Natural killer cell (primary cell): ENCODE measurements around the gene SPP1. TPM values are rescaled to one million over a fixed set of nuclear protein-coding genes. Genes with fewer than 3 reads are reported as not detected.

Source experiments
- ATAC-seq, 3 donors: fragments of 150-1000 bp in 2 of 3; fragments of 200-7000 bp in 1 of 3; cut with Tn5 transposase; 1 replicate in 1 of 3; 2 replicates in 2 of 3; pipeline ENCODE4 v1.10.0; 2021; ENCODE audit warnings: mild to moderate bottlenecking in 2 of 3, moderate library complexity in 2 of 3
- DNase-seq, 2 donors: peaks; one replicate each; pipeline versions ENCODE4 v3.0.0 to v3.0.0-alpha.2; 2013 to 2021; ENCODE audit warnings: mixed read lengths in 1 of 2
- H3K27ac ChIP-seq: one replicate; pipeline ENCODE4 v1.5.1; 2013; ENCODE audit warnings: mild to moderate bottlenecking, low read length
- H3K27me3 ChIP-seq: one replicate; pipeline ENCODE4 v1.6.1; 2013; ENCODE audit warnings: low read length; ENCODE audit not compliant: control insufficient read depth, insufficient read depth
- H3K36me3 ChIP-seq: one replicate; pipeline ENCODE4 v1.6.1; 2013; ENCODE audit warnings: low read length; ENCODE audit not compliant: control insufficient read depth, insufficient read depth
- H3K4me1 ChIP-seq: one replicate; pipeline ENCODE4 v1.6.1; 2013; ENCODE audit warnings: low read length; ENCODE audit not compliant: control insufficient read depth, insufficient read depth
- H3K4me3 ChIP-seq: one replicate; pipeline ENCODE4 v1.5.1; 2013; ENCODE audit warnings: low read length
- H3K9me3 ChIP-seq: one replicate; pipeline ENCODE4 v1.6.1; 2013; ENCODE audit warnings: low read length; ENCODE audit not compliant: control insufficient read depth, insufficient read depth
- H3K27ac Mint-ChIP-seq, 2 donors: one replicate each; pipeline ENCODE4 v1.8.0; 2022; ENCODE audit warnings: mild to moderate bottlenecking in 2 of 2, mixed read lengths in 2 of 2, moderate library complexity in 1 of 2
- H3K27me3 Mint-ChIP-seq, 2 donors: one replicate each; pipeline ENCODE4 v1.8.0; 2022; ENCODE audit warnings: low read depth in 2 of 2, mixed read lengths in 2 of 2
- H3K36me3 Mint-ChIP-seq: one replicate; pipeline ENCODE4 v1.8.0; 2022; ENCODE audit warnings: mixed read lengths
- H3K4me1 Mint-ChIP-seq, 2 donors: one replicate each; pipeline ENCODE4 v1.8.0; 2022; ENCODE audit warnings: mixed read lengths in 2 of 2
- H3K4me3 Mint-ChIP-seq: one replicate; pipeline ENCODE4 v1.8.0; 2022; ENCODE audit warnings: mild to moderate bottlenecking, moderate library complexity, mixed read lengths
- H3K9me3 Mint-ChIP-seq, 2 donors: one replicate each; pipeline ENCODE4 v1.8.0; 2022; ENCODE audit warnings: mixed read lengths in 2 of 2
- WGBS: methylation state at CpG from one replicate; pipeline ENCODE4 v1.1.7; 2013; ENCODE audit warnings: missing lambda C conversion rate; ENCODE audit not compliant: insufficient coverage; 5-methylcytosine and 5-hydroxymethylcytosine counted together
- intact Hi-C: fragments of 100-400 bp; cut with micrococcal nuclease; formaldehyde crosslinking; loops from one replicate; pipeline ENCODE4 v1.14.2; 2022
- total RNA-seq, 4 donors: library from RNA; stranded (reverse); fragments of 120-200 nt in 1 of 4; gene quantifications; one replicate each; pipeline versions ENCODE4 v1.2.3 to v1.2.4, GENCODE V29; 2013 to 2022
- TF ChIP-seq, protein P1 (sequence below): fragments of 200-600 bp; IDR thresholded peaks from one replicate; pipeline ENCODE4 v1.8.0; 2022; ENCODE audit warnings: antibody characterized with exemption

SPP1 gene
- total RNA-seq, 3 donors from 2014 or later (not counting 1 experiment from before 2014, with no cell fraction given), result not detected

DNA sequence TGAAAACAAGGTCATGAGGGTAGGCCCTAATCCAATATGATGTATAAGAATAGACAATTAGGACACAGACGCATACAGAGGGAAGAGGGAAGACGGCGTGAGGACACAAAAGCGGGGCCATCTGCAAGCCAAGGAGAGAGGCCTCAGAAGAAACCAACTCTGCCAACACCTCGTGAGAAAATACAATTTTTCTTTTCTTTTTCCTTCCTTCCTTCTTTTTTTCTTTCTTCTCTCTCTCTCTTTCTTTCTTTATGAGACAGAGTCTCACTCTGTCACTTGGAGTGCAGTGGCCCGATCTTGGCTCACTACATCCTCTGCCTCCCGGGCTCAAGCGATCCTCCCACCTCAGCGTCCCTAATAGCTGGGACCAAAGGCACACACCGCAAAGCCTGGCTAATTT, 30.4 kb downstream of the SPP1 start:
- DNase-seq (no peak), ATAC-seq (no peak)
- Mint-ChIP-seq H3K4me3 (peak overlapping the region; percentile 80), H3K9me3 (no peaks in the 10 kb centered on the region), H3K27ac (no peak overlapping the region), H3K4me1 (peaks cover 22 to 28% of the 10 kb centered on the region in 2 donors), H3K36me3 (no peaks in the 10 kb centered on the region), H3K27me3 (peaks cover 0 to 4% of the 10 kb centered on the region in 2 donors)
- H3K4me3 ChIP-seq, result no peak overlapping the region
- TF ChIP-seq, protein P1, sequence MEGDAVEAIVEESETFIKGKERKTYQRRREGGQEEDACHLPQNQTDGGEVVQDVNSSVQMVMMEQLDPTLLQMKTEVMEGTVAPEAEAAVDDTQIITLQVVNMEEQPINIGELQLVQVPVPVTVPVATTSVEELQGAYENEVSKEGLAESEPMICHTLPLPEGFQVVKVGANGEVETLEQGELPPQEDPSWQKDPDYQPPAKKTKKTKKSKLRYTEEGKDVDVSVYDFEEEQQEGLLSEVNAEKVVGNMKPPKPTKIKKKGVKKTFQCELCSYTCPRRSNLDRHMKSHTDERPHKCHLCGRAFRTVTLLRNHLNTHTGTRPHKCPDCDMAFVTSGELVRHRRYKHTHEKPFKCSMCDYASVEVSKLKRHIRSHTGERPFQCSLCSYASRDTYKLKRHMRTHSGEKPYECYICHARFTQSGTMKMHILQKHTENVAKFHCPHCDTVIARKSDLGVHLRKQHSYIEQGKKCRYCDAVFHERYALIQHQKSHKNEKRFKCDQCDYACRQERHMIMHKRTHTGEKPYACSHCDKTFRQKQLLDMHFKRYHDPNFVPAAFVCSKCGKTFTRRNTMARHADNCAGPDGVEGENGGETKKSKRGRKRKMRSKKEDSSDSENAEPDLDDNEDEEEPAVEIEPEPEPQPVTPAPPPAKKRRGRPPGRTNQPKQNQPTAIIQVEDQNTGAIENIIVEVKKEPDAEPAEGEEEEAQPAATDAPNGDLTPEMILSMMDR, result no peak
- peaks cover 8% of the 10 kb centered on the region for H3K4me1 ChIP-seq
- H3K36me3 ChIP-seq, result no peaks in the 10 kb centered on the region
- intact Hi-C loops, result no loop called here
- no peaks in the 10 kb centered on the region for H3K9me3 ChIP-seq
- no peaks in the 10 kb centered on the region for H3K27me3 ChIP-seq
- no peak overlapping the region for H3K27ac ChIP-seq
- WGBS, result 97% methylated on average over 9 of the region's 10 CpGs

DNA sequence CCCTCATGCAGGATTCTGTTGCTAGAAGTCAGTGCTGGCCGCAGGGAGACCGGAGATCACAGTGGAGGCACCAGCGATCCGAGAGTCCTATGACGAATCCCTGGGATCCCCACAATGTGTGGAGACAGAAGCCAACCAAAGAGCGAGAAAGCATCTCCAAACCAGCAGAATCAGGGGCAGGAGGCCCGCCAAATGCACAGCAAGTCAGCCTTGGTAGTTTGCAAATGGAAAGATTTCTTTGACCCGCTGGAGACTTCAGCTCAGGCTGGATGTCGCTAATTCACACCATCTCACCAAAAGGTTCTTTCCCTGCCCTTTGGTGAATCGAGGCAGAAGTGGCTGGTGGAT, 31.4 kb downstream of the SPP1 start:
- H3K36me3 Mint-ChIP-seq, result no peaks in the 10 kb centered on the region
- DNase-seq (no peak), ATAC-seq (peak in 1 of 3 donors; percentile 2)
- no peaks in the 10 kb centered on the region for H3K9me3 Mint-ChIP-seq
- H3K27ac ChIP-seq, result no peak overlapping the region
- 80% methylated on average over 10 of the region's 10 CpGs for WGBS
- H3K4me3 Mint-ChIP-seq, result peak overlapping the region; percentile 80
- H3K27ac Mint-ChIP-seq, result peak overlapping the region; percentile 26 to 54
- no peaks in the 10 kb centered on the region for H3K27me3 ChIP-seq
- H3K4me3 ChIP-seq, result peak overlapping the region; percentile 26
- no peaks in the 10 kb centered on the region for H3K36me3 ChIP-seq
- intact Hi-C loops, result no loop called here
- H3K27me3 Mint-ChIP-seq, result no peaks in the 10 kb centered on the region
- H3K4me1 Mint-ChIP-seq, result peaks cover 24 to 30% of the 10 kb centered on the region in 2 donors
- no peaks in the 10 kb centered on the region for H3K9me3 ChIP-seq
- TF ChIP-seq, protein P1, result no peak
- peaks cover 8% of the 10 kb centered on the region for H3K4me1 ChIP-seq

DNA sequence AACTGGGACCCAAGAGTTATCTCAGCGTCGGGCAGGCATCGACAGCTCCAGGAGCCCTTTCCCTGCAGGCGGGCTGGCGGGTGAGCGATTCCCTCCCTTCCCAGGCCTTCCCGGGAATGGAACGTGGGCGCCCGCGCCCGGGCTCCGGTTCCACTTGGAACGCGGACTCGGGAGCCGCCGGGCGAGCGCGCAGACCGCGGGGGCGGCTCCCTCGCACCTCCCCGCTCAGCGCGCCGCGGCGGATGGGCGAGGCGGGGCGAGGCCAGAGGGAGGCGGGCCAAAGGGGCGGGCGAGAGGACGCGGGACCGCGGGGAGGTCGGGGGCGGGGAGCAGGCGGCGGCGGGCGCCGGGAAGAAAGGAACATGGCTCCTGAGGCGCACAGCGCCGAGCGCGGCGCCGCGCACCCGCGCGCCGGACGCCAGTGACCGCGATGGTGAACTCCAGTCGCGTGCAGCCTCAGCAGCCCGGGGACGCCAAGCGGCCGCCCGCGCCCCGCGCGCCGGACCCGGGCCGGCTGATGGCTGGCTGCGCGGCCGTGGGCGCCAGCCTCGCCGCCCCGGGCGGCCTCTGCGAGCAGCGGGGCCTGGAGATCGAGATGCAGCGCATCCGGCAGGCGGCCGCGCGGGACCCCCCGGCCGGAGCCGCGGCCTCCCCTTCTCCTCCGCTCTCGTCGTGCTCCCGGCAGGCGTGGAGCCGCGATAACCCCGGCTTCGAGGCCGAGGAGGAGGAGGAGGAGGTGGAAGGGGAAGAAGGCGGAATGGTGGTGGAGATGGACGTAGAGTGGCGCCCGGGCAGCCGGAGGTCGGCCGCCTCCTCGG, 32.0 kb downstream of the SPP1 start, which contains the start of gene PKD2:
Gene PKD2, plus strand, starts transcription at position 332 of the 818 bp plus-strand sequence. Its CDS starts 99 bp downstream, at position 431.
- H3K4me1 ChIP-seq, result peaks cover 8% of the 10 kb centered on the region
- H3K36me3 ChIP-seq, result no peaks in the 10 kb centered on the region
- peak within 1 kb of the TSS; percentile 45 for H3K4me3 ChIP-seq
- H3K4me3 Mint-ChIP-seq, result peak within 1 kb of the TSS; percentile 98
- ATAC-seq (peak; percentile 88 to 91 (median 90)), DNase-seq (peak; percentile 53 to 79)
- no peaks in the 10 kb centered on the region for H3K27me3 Mint-ChIP-seq
- H3K27ac Mint-ChIP-seq, result peak within 1 kb of the TSS; percentile 26 to 71
- no peaks in the 10 kb centered on the region for H3K9me3 ChIP-seq
- no peak within 1 kb of the TSS for H3K27ac ChIP-seq
- peaks cover 24 to 30% of the 10 kb centered on the region in 2 donors for H3K4me1 Mint-ChIP-seq
- H3K36me3 Mint-ChIP-seq, result no peaks in the 10 kb centered on the region
- TF ChIP-seq, protein P1, result no peak
- intact Hi-C loops, result no loop called here
- WGBS, result under 1% methylated on average over 116 of the region's 116 CpGs
- H3K9me3 Mint-ChIP-seq, result no peaks in the 10 kb centered on the region
- no peaks in the 10 kb centered on the region for H3K27me3 ChIP-seq
